ENCODE data around the gene PRR29.
A peak's percentile ranks its signal among the peaks of the same experiment; 100 is the strongest.

PRR29 gene

DNA sequence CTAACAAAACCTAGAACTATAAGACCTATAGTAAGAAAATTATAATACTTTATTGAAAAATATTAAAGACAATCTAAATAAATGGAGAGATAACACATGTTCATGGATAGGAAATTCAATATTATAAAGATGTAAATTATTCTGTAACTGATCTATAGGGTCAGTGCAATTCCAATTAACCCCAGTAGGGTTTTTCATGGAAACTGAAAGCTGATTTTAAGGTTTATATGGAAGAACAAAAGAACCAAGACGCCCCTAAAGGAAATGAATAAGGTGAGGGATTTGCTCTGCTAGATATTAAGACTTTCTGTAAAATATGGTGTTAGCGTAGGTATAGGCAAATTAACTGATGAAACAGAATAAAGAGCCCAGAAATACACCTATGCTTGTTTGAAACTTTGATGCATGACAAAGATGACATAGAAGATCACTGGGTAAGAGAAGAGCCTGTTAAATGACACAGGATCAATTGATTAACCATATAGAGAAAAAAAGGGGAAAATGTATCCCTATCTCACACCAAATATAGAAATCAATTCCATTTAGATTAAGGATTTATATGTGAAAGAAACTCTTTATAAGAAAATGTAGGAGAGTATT lies 19.3 kb downstream of the PRR29 start:
- TF ChIP-seq, protein P1, sequence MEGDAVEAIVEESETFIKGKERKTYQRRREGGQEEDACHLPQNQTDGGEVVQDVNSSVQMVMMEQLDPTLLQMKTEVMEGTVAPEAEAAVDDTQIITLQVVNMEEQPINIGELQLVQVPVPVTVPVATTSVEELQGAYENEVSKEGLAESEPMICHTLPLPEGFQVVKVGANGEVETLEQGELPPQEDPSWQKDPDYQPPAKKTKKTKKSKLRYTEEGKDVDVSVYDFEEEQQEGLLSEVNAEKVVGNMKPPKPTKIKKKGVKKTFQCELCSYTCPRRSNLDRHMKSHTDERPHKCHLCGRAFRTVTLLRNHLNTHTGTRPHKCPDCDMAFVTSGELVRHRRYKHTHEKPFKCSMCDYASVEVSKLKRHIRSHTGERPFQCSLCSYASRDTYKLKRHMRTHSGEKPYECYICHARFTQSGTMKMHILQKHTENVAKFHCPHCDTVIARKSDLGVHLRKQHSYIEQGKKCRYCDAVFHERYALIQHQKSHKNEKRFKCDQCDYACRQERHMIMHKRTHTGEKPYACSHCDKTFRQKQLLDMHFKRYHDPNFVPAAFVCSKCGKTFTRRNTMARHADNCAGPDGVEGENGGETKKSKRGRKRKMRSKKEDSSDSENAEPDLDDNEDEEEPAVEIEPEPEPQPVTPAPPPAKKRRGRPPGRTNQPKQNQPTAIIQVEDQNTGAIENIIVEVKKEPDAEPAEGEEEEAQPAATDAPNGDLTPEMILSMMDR (IDR thresholded peaks at IDR 0.05) = peak; percentile 26; the same call in 1 of the 2 replicates

DNA sequence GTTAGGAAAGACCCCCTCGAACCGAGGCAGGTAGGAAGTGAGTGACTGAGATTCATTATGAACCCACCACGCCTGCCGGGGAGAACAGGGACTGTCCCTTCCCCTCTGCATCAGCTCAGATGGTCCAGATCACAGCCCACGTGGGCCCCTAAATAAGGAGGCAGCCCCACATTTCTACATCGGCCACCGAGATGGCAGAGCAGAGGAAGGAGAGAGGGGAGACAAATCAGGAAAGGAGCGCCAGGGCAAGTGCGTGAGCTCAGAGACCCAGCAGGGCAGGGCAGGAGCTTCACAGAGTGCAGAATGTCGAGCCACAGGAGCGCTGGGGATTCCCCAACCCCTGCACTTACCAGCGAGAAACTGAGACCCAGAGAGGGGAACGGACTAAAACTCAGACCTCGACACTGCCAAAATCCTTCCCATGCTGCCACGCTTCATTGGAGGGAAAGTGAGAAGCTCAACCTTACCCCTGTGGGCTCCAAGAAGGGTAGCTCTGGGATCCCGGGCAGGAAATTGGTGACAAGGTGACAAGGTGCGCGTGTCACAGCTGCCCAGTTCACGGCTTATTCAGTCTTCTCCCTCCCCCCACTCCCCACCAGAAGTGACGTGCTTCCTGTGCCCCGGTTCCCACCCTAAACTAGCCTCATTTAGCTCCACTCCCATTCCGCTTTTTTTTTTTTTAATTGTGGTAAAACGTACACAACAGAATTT lies 22.1 kb downstream of the PRR29 start, which contains the start of gene ICAM2:
Gene ICAM2, minus strand, starts transcription at position 578 of the 711 bp plus-strand sequence. CDS start 13,942 bp downstream, outside the sequence.
- TF ChIP-seq, protein P1 (IDR thresholded peaks at IDR 0.05) = no peak

DNA sequence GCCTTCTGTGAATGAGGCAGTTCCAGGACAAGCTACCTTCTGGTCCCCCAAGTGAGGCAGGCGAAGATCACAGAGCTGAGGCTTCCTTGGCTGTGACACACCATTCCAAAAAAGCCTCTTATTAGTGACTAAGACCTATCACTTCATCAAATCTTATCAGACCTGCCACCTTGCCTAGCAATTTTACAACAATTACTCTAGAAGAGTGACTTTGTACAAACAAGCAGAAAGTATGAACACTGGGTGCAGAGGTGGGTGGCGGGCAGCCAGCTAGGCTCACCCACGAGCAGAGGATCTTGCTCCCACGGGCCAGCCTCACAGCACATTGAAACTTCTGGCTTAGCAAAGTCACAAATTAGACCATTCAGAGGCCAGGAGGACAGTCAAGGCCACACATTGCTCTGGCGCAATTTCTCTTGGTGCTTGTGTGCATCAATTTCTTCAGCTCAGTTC lies 24.5 kb downstream of the PRR29 start:
- TF ChIP-seq, protein P1 (IDR thresholded peaks at IDR 0.05) = no peak

DNA sequence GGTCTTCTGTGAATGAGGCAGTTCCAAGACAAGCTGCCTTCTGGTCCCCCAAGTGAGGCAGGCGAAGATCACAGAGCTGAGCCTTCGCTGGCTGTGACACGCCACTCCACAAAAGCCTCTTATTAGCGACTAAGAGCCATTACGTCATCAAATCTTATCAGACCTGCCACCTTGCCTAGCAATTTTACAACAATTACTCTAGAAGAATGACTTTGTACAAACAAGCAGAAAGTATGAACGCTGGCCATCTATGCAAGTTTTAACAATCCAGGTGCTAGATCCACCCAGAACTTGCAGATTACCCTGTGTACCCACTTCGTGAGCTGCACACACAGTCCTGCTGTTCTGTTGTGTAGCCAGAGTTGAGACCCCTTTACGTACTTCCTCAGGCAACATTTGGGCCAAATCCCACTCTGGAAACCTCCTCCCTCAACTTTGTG lies 26.1 kb downstream of the PRR29 start:
- TF ChIP-seq, protein P1 (IDR thresholded peaks at IDR 0.05) = no peak

DNA sequence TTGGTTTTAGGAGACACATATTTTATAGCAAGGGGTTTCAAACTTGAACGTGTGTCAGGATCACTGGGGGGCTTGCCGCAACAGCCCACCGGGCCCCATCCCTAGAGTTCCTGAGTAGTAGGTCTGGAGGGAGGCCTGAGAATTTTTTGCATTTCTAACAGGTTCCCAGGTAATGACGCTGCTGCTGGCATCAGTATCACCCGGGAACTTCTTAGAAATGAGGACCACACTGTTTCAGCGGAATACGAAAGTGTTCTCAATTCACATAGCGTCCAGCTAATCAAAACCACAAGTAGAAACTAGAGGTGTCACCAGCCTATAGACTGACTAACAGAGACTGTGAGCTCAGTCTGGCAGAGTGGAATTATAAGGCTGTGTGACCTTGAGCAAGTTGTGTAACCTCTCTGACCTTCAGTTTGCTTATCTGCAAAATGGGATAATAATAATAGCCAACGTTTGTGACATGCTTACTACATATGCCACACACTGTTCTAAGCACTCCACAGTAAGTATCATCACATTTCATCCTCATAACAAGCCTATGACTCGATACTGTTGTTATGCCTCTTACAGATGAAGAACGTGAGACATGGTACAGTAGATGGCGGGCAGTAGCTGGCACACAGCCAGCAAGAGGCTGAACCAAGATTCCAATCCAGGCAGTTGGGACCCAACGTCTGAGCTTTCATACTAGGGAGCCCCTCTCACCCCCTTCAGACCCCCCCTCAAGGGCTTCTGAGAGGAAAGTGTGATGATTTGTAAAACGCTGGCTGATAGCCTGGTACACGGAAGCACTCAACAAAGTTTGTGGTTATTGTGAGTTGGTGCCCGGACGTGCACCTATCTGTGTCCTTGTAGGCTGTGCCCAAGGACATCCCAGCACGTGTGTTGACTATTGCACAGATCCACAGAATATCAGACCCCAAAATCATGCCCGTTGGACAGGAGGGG lies 26.9 kb downstream of the PRR29 start:
- TF ChIP-seq, protein P1 (IDR thresholded peaks at IDR 0.05) = no peak

DNA sequence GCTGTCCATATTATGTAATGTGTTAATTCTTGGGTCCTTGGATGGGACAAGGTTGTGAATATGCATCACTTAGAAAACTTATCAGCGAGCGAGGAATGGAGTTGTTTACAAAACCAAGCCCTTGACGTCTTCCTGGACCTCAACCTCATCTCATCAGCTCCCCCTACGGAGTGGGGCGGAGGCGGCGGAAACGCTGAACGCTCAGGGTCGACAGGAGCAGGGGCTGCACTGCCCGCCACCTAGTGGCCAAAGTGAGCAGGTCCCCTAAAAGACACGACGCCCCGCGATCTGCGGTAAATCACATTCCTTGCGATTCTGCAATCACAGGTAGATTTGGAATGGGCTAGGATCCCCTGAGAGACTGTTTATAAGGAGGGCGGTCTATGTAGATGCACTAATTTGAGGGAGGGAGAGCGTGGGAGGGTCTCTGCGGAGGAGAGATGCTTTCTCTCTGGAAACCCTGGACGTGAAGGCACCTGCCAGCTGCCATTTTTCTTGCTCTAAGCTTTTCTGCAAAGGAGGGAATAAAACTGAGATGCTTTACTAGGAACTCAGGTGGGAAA lies 27.7 kb downstream of the PRR29 start:
- TF ChIP-seq, protein P1 (IDR thresholded peaks at IDR 0.05) = peak; percentile 98

Measured in LNCAP (cell line).